Measurements from ENCODE around the gene KLHL4. TPM values are rescaled to one million over a fixed set of nuclear protein-coding genes. Genes with fewer than 3 reads are reported as not detected.

KLHL4 gene
- total and polyA plus RNA-seq, 10 of the 15 experiments (the other 5 are each of a cell fraction or from before 2014, with no cell fraction given): 0.03 TPM; not detected in 8

GRCh38 chrX:87583679-87584078 is 66.1 kb downstream of the KLHL4 start:
- H3K27me3 ChIP-seq (replicated peaks in 1 of 2; ENCODE audit: control insufficient read depth in 2 of 2, insufficient read depth in 2 of 2, low read length in 1 of 2): no peaks in the 10 kb centered on the region
- ChIA-PET CTCF (interaction anchor here (0.9 to 2.4 kb wide), 7 partner anchors 9 to 94 kb away, joined by 3 to 8 read pairs (median 4); no protein-coding TSS in a partner anchor), POLR2A (no interaction called here), SMC1A (ENCODE audit: uncharacterized antibody, unreplicated experiment) (no interaction called here), RAD21 (ENCODE audit: unreplicated experiment) (no interaction called here)
- H3K9me3 ChIP-seq (replicated peaks; ENCODE audit: control insufficient read depth, insufficient read depth, low read length): no peaks in the 10 kb centered on the region
- H3K36me3 ChIP-seq (ENCODE audit: control insufficient read depth in 2 of 2, insufficient read depth in 2 of 2, low read length in 1 of 2): no peaks in the 10 kb centered on the region
- H3K4me1 ChIP-seq (ENCODE audit: control insufficient read depth, insufficient read depth, low read length): no peaks in the 10 kb centered on the region
- BruUV-seq (replicated peaks): no TSS peak
- no peak overlapping the region for H3K27ac ChIP-seq (ENCODE audit: control insufficient read depth, insufficient read depth)
- no peak overlapping the region for H3K4me3 ChIP-seq
- no peak overlapping the region for H3K4me2 ChIP-seq (ENCODE audit: control insufficient read depth, insufficient read depth)
- FAIRE-seq: no peak
- no peak overlapping the region for H2AFZ ChIP-seq (ENCODE audit: control insufficient read depth, low read depth, low read length)
- no peak overlapping the region for H3K9ac ChIP-seq (ENCODE audit: control insufficient read depth, insufficient read depth, low read length)
- WGBS (ENCODE audit: insufficient coverage, insufficient replicate concordance, low lambda C conversion rate, missing lambda C conversion rate): 26% methylated on average over 1 of the region's 1 CpG
- intact Hi-C loops (cut with micrococcal nuclease; ENCODE audit: unreplicated experiment) (loop anchor here (5.0 to 10.0 kb wide), 2 partner anchors 79 to 1031 kb away; no protein-coding TSS in a partner anchor), in situ Hi-C loops (cut with MboI) (no loop called here)
- no peak for DNase-seq (ENCODE audit: low read depth, low spot score)
- TF ChIP-seq BCL3 (IDR thresholded peaks at IDR 0.05; ENCODE audit: borderline replicate concordance, insufficient read depth, low read depth, low read length, poor library complexity, severe bottlenecking): no peak
- peak; percentile 34 to 48 (median 38); a peak in 4 of 6 replicates for TF ChIP-seq CTCF (IDR thresholded peaks at IDR 0.05 in 2 of 3, conservative IDR thresholded peaks at IDR 0.05 in 1 of 3; ENCODE audit: control insufficient read depth in 2 of 3, extremely low read depth in 1 of 3, insufficient read depth in 1 of 3, low read depth in 3 of 3, low read length in 3 of 3)
- TF ChIP-seq PML (IDR thresholded peaks at IDR 0.05; ENCODE audit: low read length): no peak
- no peaks in the 10 kb centered on the region for H4K20me1 ChIP-seq (ENCODE audit: control insufficient read depth, insufficient read depth)
- no peaks in the 10 kb centered on the region for H3K79me2 ChIP-seq (ENCODE audit: control insufficient read depth, insufficient read depth, low read length)
- peak; percentile 62 for ATAC-seq

- whole genome bisulfite sequencing (ENCODE audit: insufficient coverage, insufficient replicate concordance, low lambda C conversion rate, missing lambda C conversion rate): 0% methylated on average over 2 of the region's 2 CpGs
- TF ChIP-seq SP1 (IDR thresholded peaks at IDR 0.05; ENCODE audit: low read depth, low read length) (no peak), FOXK2 (IDR thresholded peaks at IDR 0.05) (no peak), EP300 (IDR thresholded peaks at IDR 0.05; ENCODE audit: borderline replicate concordance in 1 of 2, control insufficient read depth in 1 of 2, low read depth in 2 of 2, low read length in 2 of 2) (no peak), RELB (IDR thresholded peaks at IDR 0.05; ENCODE audit: low read depth) (no peak), BCLAF1 (IDR thresholded peaks at IDR 0.05) (no peak), BCL11A (IDR thresholded peaks at IDR 0.05; ENCODE audit: low read depth, low read length) (no peak)
Observed at GRCh38 chrX:87616371-87616770, 98.8 kb downstream of the KLHL4 start.

More at GRCh38 chrX:87616371-87616770, 98.8 kb downstream of the KLHL4 start:
- Histone ChIP-seq H3K9me3 (replicated peaks; ENCODE audit: control insufficient read depth, insufficient read depth, low read length) (no peaks in the 10 kb centered on the region), H4K20me1 (ENCODE audit: control insufficient read depth, insufficient read depth) (no peaks in the 10 kb centered on the region), H3K36me3 (ENCODE audit: control insufficient read depth in 2 of 2, insufficient read depth in 2 of 2, low read length in 1 of 2) (no peaks in the 10 kb centered on the region), H2AFZ (ENCODE audit: control insufficient read depth, low read depth, low read length) (no peak overlapping the region), H3K4me3 (no peak overlapping the region), H3K27ac (ENCODE audit: control insufficient read depth, insufficient read depth) (no peak overlapping the region), H3K27me3 (replicated peaks in 1 of 2; ENCODE audit: control insufficient read depth in 2 of 2, insufficient read depth in 2 of 2, low read length in 1 of 2) (no peaks in the 10 kb centered on the region), H3K4me2 (ENCODE audit: control insufficient read depth, insufficient read depth) (no peak overlapping the region), H3K4me1 (ENCODE audit: control insufficient read depth, insufficient read depth, low read length) (no peaks in the 10 kb centered on the region), H3K79me2 (ENCODE audit: control insufficient read depth, insufficient read depth, low read length) (no peaks in the 10 kb centered on the region), H3K9ac (ENCODE audit: control insufficient read depth, insufficient read depth, low read length) (no peak overlapping the region)
- in situ Hi-C loops (cut with MboI) (no loop called here), intact Hi-C loops (cut with micrococcal nuclease; ENCODE audit: unreplicated experiment) (no loop called here)
- ChIA-PET POLR2A (no interaction called here), SMC1A (ENCODE audit: uncharacterized antibody, unreplicated experiment) (no interaction called here), RAD21 (ENCODE audit: unreplicated experiment) (no interaction called here), CTCF (no interaction called here)
- BruUV-seq (replicated peaks): no TSS peak
- no peak for ATAC-seq
- no peak for FAIRE-seq
- DNase-seq (ENCODE audit: low read depth, low spot score): no peak
